HepG2 (cell line): ENCODE measurements around the gene FAM234A. TPM values are rescaled to one million over a fixed set of nuclear protein-coding genes. Genes with fewer than 3 reads are reported as not detected.

Experiments used
- ATAC-seq: fragments of 200-7000 bp; cut with Tn5 transposase; 3 replicates; pipeline ENCODE4 v1.9.1; 2020; ENCODE audit warnings: mild to moderate bottlenecking, moderate library complexity
- BruUV-seq: library from RNA; stranded (reverse); fragments of 400-500 nt; replicated peaks from 2 replicates; lab custom pipeline; 2021; lab: Mats Ljungman, UMichigan
- CTCF ChIA-PET: fragments of 300-600 bp; formaldehyde crosslinking; extraction: SDS; loops from one replicate; lab custom pipeline; 2021; ENCODE audit warnings: low total read pairs, inconsistent platforms, low intra/inter-chr PET ratio; lab: Yijun Ruan, JAX
- POLR2A ChIA-PET: fragments of 350-600 bp; sonication (Branson Sonifier 250); formaldehyde crosslinking; loops from one replicate; lab custom pipeline; 2020; ENCODE audit warnings: antibody characterized with exemption, inconsistent platforms; lab: Yijun Ruan, JAX
- DNase-seq: peaks from one replicate; pipeline ENCODE4 v3.0.0-alpha.2; 2015; ENCODE audit warnings: low spot score
- FAIRE-seq: peaks from 3 replicates; lab custom pipeline; 2011; peaks lifted over from hg19 to GRCh38; lab: Jason Lieb, UNC
- H2AFZ ChIP-seq: one replicate; pipeline ENCODE4 v1.6.1; 2011; ENCODE audit warnings: low read length, inconsistent platforms
- H3K27ac ChIP-seq: fragments of 300-600 bp; 3 replicates; pipeline ENCODE4 v1.8.0; 2011; ENCODE audit warnings: mixed run types, mild to moderate bottlenecking, mixed read lengths, low read length, inconsistent platforms; ENCODE audit not compliant: insufficient read depth; ENCODE audit errors: extremely low read length
- H3K27me3 ChIP-seq, 2 experiments: fragments of 200-600 bp in 1 of 2; 2 replicates in 1 of 2; 3 replicates in 1 of 2; pipeline versions ENCODE4 v1.6.0 to v1.8.0; 2011; ENCODE audit warnings: low read length in 2 of 2, mild to moderate bottlenecking in 2 of 2, moderate library complexity in 2 of 2, inconsistent platforms in 1 of 2; ENCODE audit not compliant: insufficient read depth in 2 of 2, control insufficient read depth in 1 of 2
- H3K36me3 ChIP-seq, 2 experiments: fragments of 200-600 bp in 1 of 2; replicated peaks in 1 of 2; 2 replicates in 1 of 2; 3 replicates in 1 of 2; pipeline versions ENCODE4 v1.5.1 to v1.8.0; 2011; ENCODE audit warnings: low read length in 2 of 2, inconsistent platforms in 1 of 2; ENCODE audit not compliant: insufficient read depth in 2 of 2, control insufficient read depth in 1 of 2
- H3K4me1 ChIP-seq: 2 replicates; pipeline ENCODE4 v1.5.1; 2012; ENCODE audit warnings: low read length, inconsistent platforms; ENCODE audit not compliant: insufficient read depth
- H3K4me2 ChIP-seq: 2 replicates; pipeline ENCODE4 v1.6.0; 2011; ENCODE audit warnings: low read depth, low read length, inconsistent platforms
- H3K4me3 ChIP-seq, 3 experiments: fragments of 200-600 bp in 1 of 3; sonication (generic), shearing (Covaris generic) in 1 of 3; replicated peaks in 1 of 3; 2 replicates each; pipeline ENCODE4 v1.5.1; 2011 to 2016; ENCODE audit warnings: low read length in 3 of 3, inconsistent platforms in 2 of 3, low read depth in 2 of 3, mild to moderate bottlenecking in 2 of 3, control low read depth in 1 of 3, mixed read lengths in 1 of 3; ENCODE audit not compliant: insufficient read depth in 1 of 3
- H3K79me2 ChIP-seq: one replicate; pipeline ENCODE4 v1.6.1; 2011; ENCODE audit warnings: low read length, inconsistent platforms; ENCODE audit not compliant: insufficient read depth
- H3K9ac ChIP-seq: 2 replicates; pipeline ENCODE4 v1.6.0; 2011; ENCODE audit warnings: mild to moderate bottlenecking, low read depth, low read length, inconsistent platforms; ENCODE audit not compliant: insufficient read depth
- H3K9me3 ChIP-seq: 2 replicates; pipeline ENCODE4 v1.5.1; 2012; ENCODE audit warnings: mild to moderate bottlenecking, low read length
- H4K20me1 ChIP-seq: 2 replicates; pipeline ENCODE4 v1.6.0; 2011; ENCODE audit warnings: inconsistent platforms, mild to moderate bottlenecking, low read length, moderate library complexity; ENCODE audit not compliant: insufficient read depth
- ARNT ChIP-seq: fragments of 450-650 bp; IDR thresholded peaks from 2 replicates; pipeline ENCODE4 v1.6.1; 2017
- CBX5 ChIP-seq: sonication (generic); formaldehyde crosslinking; IDR thresholded peaks from 2 replicates; pipeline ENCODE4 v1.4.0; 2020; ENCODE audit warnings: missing genetic modification reagents, borderline replicate concordance
- HDAC2 ChIP-seq: sonication (generic); formaldehyde crosslinking; IDR thresholded peaks from 2 replicates; pipeline ENCODE4 v1.4.0; 2020; ENCODE audit warnings: missing genetic modification reagents
- JUNB ChIP-seq: sonication (generic); formaldehyde crosslinking; IDR thresholded peaks from 2 replicates; pipeline ENCODE4 v1.8.0; 2022; ENCODE audit warnings: missing genetic modification reagents, mild to moderate bottlenecking, borderline replicate concordance
- MBNL3 ChIP-seq: fragments of 250-450 bp; sonication (Bioruptor Pico); conservative IDR thresholded peaks from 2 replicates; pipeline ENCODE4 v1.8.0; 2022; ENCODE audit warnings: mild to moderate bottlenecking, inconsistent platforms
- MTA1 ChIP-seq: sonication (generic); formaldehyde crosslinking; IDR thresholded peaks from 2 replicates; pipeline ENCODE4 v1.4.0; 2020; ENCODE audit warnings: missing genetic modification reagents, mild to moderate bottlenecking, borderline replicate concordance
- NCOA2 ChIP-seq: sonication (generic); formaldehyde crosslinking; IDR thresholded peaks from 2 replicates; pipeline ENCODE4 v1.8.0; 2022; ENCODE audit warnings: inconsistent platforms
- NRL ChIP-seq: sonication (generic); formaldehyde crosslinking; IDR thresholded peaks from 2 replicates; pipeline ENCODE4 v1.5.0; 2020; ENCODE audit warnings: missing genetic modification reagents, mild to moderate bottlenecking, moderate library complexity, borderline replicate concordance
- SMARCC2 ChIP-seq: fragments of 450-650 bp; IDR thresholded peaks from 2 replicates; pipeline ENCODE4 v1.6.1; 2017; ENCODE audit warnings: antibody characterized with exemption, mild to moderate bottlenecking
- YEATS4 ChIP-seq: sonication (generic); formaldehyde crosslinking; IDR thresholded peaks from 2 replicates; pipeline ENCODE4 v1.4.0; 2020; ENCODE audit warnings: missing genetic modification reagents, borderline replicate concordance
- ZBTB2 ChIP-seq: sonication (generic); formaldehyde crosslinking; IDR thresholded peaks from 2 replicates; pipeline ENCODE4 v1.8.0; 2022; ENCODE audit warnings: low read depth, missing genetic modification reagents
- ZGPAT ChIP-seq: IDR thresholded peaks from 2 replicates; pipeline ENCODE4 v1.6.1; 2016; ENCODE audit warnings: mild to moderate bottlenecking
- ZNF589 ChIP-seq: sonication (generic); formaldehyde crosslinking; conservative IDR thresholded peaks from 2 replicates; pipeline ENCODE4 v1.8.0; 2022; ENCODE audit warnings: mild to moderate bottlenecking, moderate library complexity, missing genetic modification reagents
- ZNF607 ChIP-seq: sonication (generic); formaldehyde crosslinking; IDR thresholded peaks from 2 replicates; pipeline ENCODE4 v1.5.1; 2020; ENCODE audit warnings: missing genetic modification reagents, mild to moderate bottlenecking, borderline replicate concordance
- ZNF687 ChIP-seq: sonication (generic); formaldehyde crosslinking; IDR thresholded peaks from 2 replicates; pipeline ENCODE4 v1.5.1; 2020; ENCODE audit warnings: mild to moderate bottlenecking, missing genetic modification reagents, moderate library complexity
- ZSCAN25 ChIP-seq: sonication (generic); formaldehyde crosslinking; IDR thresholded peaks from 2 replicates; pipeline ENCODE4 v1.8.0; 2022; ENCODE audit warnings: mild to moderate bottlenecking, missing genetic modification reagents
- WGBS: methylation state at CpG from one replicate; pipeline ENCODE4 v1.1.6; 2017; ENCODE audit warnings: low lambda C conversion rate; 5-methylcytosine and 5-hydroxymethylcytosine counted together
- in situ Hi-C: cut with HindIII; loops from 2 replicates; pipeline ENCODE4 v1.10.0; 2017; ENCODE audit warnings: low pct_unique_long_range_greater_than_20kb; ENCODE audit not compliant: extremely low pct_ligation_motif_present
- intact Hi-C: fragments of 100-400 bp; cut with micrococcal nuclease; formaldehyde crosslinking; loops from one replicate; pipeline ENCODE4 v1.10.0; 2022; ENCODE audit not compliant: unreplicated experiment
- polyA plus RNA-seq, 8 experiments: library from polyadenylated mRNA; depleted of rRNA in 3 of 8; stranded (reverse) in 7 of 8; unstranded in 1 of 8; fragments of >200 nt; fragmentation: Illumina TruSeq in 4 of 8; extraction: Trizol in 4 of 8; gene quantifications; 2 replicates each; pipeline versions ENCODE4 v1.2.1 to v1.2.3, GENCODE V29; 2011 to 2016; ENCODE audit warnings: low read depth in 4 of 8, missing spikeins in 1 of 8, mixed read lengths in 1 of 8; ENCODE audit not compliant: insufficient read depth in 1 of 8
- total RNA-seq, 5 experiments: library from RNA; depleted of rRNA; stranded (reverse); fragments of >200 nt; fragmentation: Illumina TruSeq; extraction: Trizol; gene quantifications; 2 replicates each; pipeline ENCODE4 v1.2.3, GENCODE V29; 2016; ENCODE audit warnings: low read depth in 1 of 5

The FAM234A gene
- total and polyA plus RNA-seq, 2 of the 13 experiments (the other 11 are each of a cell fraction or from before 2014, with no cell fraction given) = 29.2 to 34.4 TPM

GRCh38 chr16:254461-254860, 19.8 kb downstream of the FAM234A start:
- Histone ChIP-seq H3K27me3 (no peaks in the 10 kb centered on the region), H3K79me2 (no peaks in the 10 kb centered on the region), H3K9me3 (no peaks in the 10 kb centered on the region), H3K4me1 (no peaks in the 10 kb centered on the region; the same call in 1 of the 2 replicates), H4K20me1 (no peaks in the 10 kb centered on the region), H3K27ac (no peak overlapping the region), H3K4me3 (no peak overlapping the region), H2AFZ (no peak overlapping the region)
- in situ Hi-C loops = no loop called here
- CTCF ChIA-PET = no interaction called here
- intact Hi-C loops = no loop called here
- no peak for DNase-seq
- WGBS = 96% methylated on average over 25 of the region's 25 CpGs
- POLR2A ChIA-PET = no interaction called here
- TF ChIP-seq YEATS4 (CRISPR knock-in tag) = no peak
- no peak for TF ChIP-seq NCOA2 (CRISPR knock-in tag)
- no peak for TF ChIP-seq JUNB (CRISPR knock-in tag)
- no peak for TF ChIP-seq ARNT
- no peak for TF ChIP-seq ZNF687 (CRISPR knock-in tag)
- no peak for TF ChIP-seq NRL (CRISPR knock-in tag)
- TF ChIP-seq ZGPAT (CRISPR knock-in tag) = no peak
- TF ChIP-seq CBX5 = no peak
- TF ChIP-seq HDAC2 (CRISPR knock-in tag) = no peak
- no peak for TF ChIP-seq SMARCC2
- TF ChIP-seq MTA1 (CRISPR knock-in tag) = no peak
- TF ChIP-seq ZBTB2 (CRISPR knock-in tag) = no peak
- no peak for TF ChIP-seq ZSCAN25 (CRISPR knock-in tag)
- no peak for TF ChIP-seq MBNL3 (CRISPR knock-in tag)
- TF ChIP-seq ZNF589 (CRISPR knock-in tag) = no peak
- TF ChIP-seq ZNF607 = no peak
- TF ChIP-seq, all 625 proteins: peak for 0
- H3K36me3 ChIP-seq = peaks cover 8 to 33% of the 10 kb centered on the region in 2 experiments; a peak in 4 of 5 replicates
- FAIRE-seq (no peak), ATAC-seq (no peak)
- no peak overlapping the region for H3K4me2 ChIP-seq
- H3K9ac ChIP-seq = no peak overlapping the region
- no TSS peak for BruUV-seq
